ENCODE results near the gene TMPRSS6.

TMPRSS6 gene

GRCh38 chr22:37112084-37112728, 2.7 kb upstream of the TMPRSS6 start:
- no peak for DNase-seq

- DNase-seq = no peak
Measured at GRCh38 chr22:37111156-37111717, 1.7 kb upstream of the TMPRSS6 start.

- DNase-seq = peak; percentile 39 to 52
Measured at GRCh38 chr22:37107816-37108621, 1.5 kb downstream of the TMPRSS6 start.

GRCh38 chr22:37105990-37106389, 3.5 kb downstream of the TMPRSS6 start:
- DNase-seq = no peak

GRCh38 chr22:37105154-37105553, 4.4 kb downstream of the TMPRSS6 start:
- DNase-seq = no peak

GRCh38 chr22:37103656-37104452, 5.7 kb downstream of the TMPRSS6 start:
- no peak for DNase-seq

- DNase-seq = no peak
Measured at GRCh38 chr22:37103151-37103550, 6.4 kb downstream of the TMPRSS6 start.

GRCh38 chr22:37101311-37102066, 8.0 kb downstream of the TMPRSS6 start:
- no peak for DNase-seq

- peak; percentile 12 to 39 for DNase-seq
Measured at GRCh38 chr22:37100589-37101127, 8.9 kb downstream of the TMPRSS6 start.

- DNase-seq = no peak
Measured at GRCh38 chr22:37098976-37099591, 10.4 kb downstream of the TMPRSS6 start.

GRCh38 chr22:37097346-37097745, 12.2 kb downstream of the TMPRSS6 start:
- DNase-seq = no peak

GRCh38 chr22:37095113-37095512, 14.4 kb downstream of the TMPRSS6 start:
- no peak for DNase-seq

- DNase-seq = no peak
Measured at GRCh38 chr22:37094239-37094638, 15.3 kb downstream of the TMPRSS6 start.

GRCh38 chr22:37092997-37093396, 16.5 kb downstream of the TMPRSS6 start:
- DNase-seq = no peak

- DNase-seq = no peak
Measured at GRCh38 chr22:37091994-37092393, 17.5 kb downstream of the TMPRSS6 start.

- no peak for DNase-seq
Measured at GRCh38 chr22:37090920-37091695, 18.4 kb downstream of the TMPRSS6 start.

GRCh38 chr22:37089434-37089833, 20.1 kb downstream of the TMPRSS6 start:
- no peak for DNase-seq

GRCh38 chr22:37088750-37089408, 20.6 kb downstream of the TMPRSS6 start:
- no peak for DNase-seq

- DNase-seq = no peak
Measured at GRCh38 chr22:37088108-37088605, 21.4 kb downstream of the TMPRSS6 start.

GRCh38 chr22:37086184-37086583, 23.3 kb downstream of the TMPRSS6 start:
- DNase-seq = no peak
